DMS153 treated with DMSO at 0.1 percent for 48 hours (cell line): Measurements from ENCODE around the gene REG3A.

Experiments
- DNase-seq: peaks from one replicate; lab custom pipeline; 2025; ENCODE audit not compliant: unreplicated experiment; lab: John Stamatoyannopoulos, UW

REG3A gene

DNA sequence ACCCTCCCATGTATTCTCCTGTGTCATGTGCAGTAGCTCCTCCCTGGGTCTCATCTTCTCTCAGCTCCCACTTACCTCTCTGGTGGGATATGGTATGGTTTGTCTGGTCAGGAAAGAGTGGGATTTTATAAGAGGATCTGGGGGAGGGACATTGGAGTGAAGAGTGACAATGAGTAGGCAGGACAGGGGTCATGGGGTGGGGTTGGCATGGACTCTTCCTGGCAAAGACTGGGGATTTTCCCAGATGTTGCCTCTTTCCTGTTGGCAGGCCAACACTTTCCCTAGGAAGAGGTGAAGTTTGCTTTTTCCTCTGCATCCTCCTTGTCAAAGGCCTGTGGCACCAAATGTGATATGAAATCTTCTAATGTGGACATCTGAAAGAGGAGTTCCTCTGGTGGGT, at the start of gene REG3A:
REG3A (minus strand) TSS at position 101 of the 400 bp plus-strand sequence. CDS start 348 bp downstream, outside the sequence.
- DNase-seq, result no peak

GRCh38 chr2:79200762-79201161, 41.2 kb upstream of the REG3A start:
- no peak for DNase-seq

GRCh38 chr2:79191816-79192215, 32.3 kb upstream of the REG3A start:
- DNase-seq, result no peak

DNA sequence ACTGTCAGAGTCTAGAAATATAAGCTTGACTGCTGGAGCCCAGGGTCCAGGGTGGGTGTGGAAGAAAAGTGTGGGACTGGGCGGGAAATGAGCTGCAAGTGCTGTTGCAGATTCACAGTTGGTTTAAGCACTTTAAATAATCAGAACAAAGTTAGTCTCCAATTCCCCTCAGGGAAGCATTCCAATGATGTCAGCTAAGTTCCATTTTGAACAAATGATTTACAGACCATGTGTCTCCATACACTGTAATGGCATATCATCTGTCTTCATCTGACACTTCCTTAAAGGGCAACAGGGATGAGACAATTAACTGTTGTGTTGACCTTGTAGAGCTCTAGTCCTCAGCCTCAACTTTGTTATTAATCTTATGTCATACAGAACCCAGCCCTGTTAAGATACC, 31.5 kb upstream of the REG3A start:
- no peak for DNase-seq

DNA sequence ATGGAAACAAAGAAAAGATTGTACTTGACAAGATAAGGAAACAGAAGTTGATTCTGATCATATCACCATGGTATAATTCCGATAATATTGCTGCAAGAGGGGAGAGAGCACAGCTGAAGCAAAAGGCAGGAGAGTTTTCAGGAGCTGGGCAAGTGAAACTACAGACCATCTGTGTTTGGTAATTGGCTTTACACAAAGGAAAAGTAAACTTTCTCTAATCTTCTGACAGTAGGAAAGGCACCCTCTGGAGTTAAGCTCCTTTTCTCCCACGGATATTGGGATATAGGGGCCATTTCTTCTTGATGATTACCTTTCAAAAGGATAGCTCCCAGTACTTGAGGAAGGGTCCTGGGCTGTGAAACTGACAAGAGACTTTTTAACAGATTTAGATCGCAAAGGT, 29.9 kb upstream of the REG3A start:
- no peak for DNase-seq

DNA sequence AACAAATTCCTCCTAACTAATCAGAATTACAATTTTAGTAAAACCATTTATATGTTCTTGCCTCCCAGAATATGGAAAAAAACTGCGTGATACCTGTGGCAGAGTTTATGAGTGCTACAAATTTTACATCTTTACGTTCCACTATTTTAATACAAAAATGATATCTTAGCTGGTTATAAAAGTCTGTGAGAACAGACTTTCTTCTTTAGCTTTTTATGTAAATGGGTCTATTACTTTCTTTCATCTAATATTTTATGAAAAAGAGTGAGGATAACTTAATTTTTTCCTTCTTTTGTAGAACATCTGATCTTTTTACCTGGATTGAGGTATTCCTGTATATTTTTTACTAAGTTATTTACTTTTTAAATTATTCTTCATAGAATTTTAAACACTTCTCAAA, 22.1 kb upstream of the REG3A start:
- DNase-seq, result no peak

- DNase-seq, result no peak
These were observed 20.5 kb upstream of the REG3A start for GRCh38 chr2:79180092-79180491.

GRCh38 chr2:79179036-79179435, 19.5 kb upstream of the REG3A start:
- no peak for DNase-seq

GRCh38 chr2:79178076-79178674, 18.6 kb upstream of the REG3A start:
- DNase-seq, result no peak

GRCh38 chr2:79171348-79171958, 11.9 kb upstream of the REG3A start:
- no peak for DNase-seq

DNA sequence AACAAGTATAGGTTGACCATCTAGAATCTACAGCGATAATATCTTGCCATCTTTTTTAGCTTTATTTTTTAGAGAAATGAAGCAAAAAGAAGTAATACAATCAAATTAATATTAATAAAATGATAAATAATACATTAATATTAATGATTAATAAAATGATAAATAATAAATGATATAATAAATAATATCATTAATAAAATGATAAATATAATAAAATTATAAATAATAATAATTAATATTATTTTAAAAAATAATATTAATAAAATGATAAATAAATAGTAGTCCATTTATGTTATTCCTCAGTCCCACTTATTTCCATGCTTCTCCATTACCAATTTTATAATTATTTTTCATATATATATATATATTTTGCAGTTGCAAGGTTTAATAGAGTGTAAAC, 3.2 kb upstream of the REG3A start:
- DNase-seq, result no peak

GRCh38 chr2:79162132-79162531, 2.6 kb upstream of the REG3A start:
- no peak for DNase-seq

DNA sequence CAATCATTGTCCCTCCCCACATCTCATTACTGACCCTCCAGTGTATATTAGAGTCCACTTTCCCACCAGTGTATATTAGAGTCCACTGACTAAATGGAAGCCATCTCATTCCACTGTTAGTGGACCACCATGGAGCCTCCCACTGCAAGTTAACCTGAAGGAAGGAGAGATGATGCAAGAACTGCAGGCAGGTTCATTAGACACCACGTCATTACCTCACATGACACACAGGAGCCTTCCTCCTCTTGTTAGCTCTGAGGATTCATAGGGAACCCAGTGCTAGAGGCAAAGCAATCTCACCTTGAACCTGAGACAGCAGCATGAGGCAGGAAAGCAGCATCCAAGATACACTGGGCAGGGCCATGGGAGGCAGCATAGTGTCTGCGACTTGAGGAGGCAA, 523 bp downstream of the REG3A start:
- DNase-seq, result no peak

- DNase-seq, result no peak
These were observed 3.6 kb downstream of the REG3A start for GRCh38 chr2:79155826-79156476.

DNA sequence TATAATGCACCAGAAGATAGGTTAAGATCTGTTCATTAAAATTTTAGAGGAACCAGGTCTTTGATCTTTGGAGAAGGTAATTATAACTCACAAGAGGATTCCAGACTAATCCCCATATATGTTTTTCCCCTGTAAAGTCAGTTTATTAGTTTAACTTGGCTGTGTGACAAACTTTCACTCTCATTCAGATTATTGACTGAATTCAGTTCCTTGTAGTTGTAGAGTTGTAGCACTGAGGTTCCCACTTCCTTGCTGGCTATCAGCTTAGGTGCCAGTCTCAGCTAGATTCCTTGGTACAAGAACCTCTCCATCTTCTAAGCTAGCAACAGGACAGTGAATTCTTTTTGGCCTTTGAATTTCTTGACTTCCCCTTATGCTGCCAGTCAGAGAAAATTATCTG, 20.1 kb downstream of the REG3A start:
- no peak for DNase-seq

- no peak for DNase-seq
These were observed 21.2 kb downstream of the REG3A start for GRCh38 chr2:79138385-79138784.

- DNase-seq, result no peak
These were observed 27.9 kb downstream of the REG3A start for GRCh38 chr2:79131687-79132086.

GRCh38 chr2:79129804-79130203, 29.7 kb downstream of the REG3A start:
- no peak for DNase-seq

- no peak for DNase-seq
These were observed 30.3 kb downstream of the REG3A start for GRCh38 chr2:79129260-79129659.

- DNase-seq, result no peak
These were observed 31.1 kb downstream of the REG3A start for GRCh38 chr2:79128406-79128805.

DNA sequence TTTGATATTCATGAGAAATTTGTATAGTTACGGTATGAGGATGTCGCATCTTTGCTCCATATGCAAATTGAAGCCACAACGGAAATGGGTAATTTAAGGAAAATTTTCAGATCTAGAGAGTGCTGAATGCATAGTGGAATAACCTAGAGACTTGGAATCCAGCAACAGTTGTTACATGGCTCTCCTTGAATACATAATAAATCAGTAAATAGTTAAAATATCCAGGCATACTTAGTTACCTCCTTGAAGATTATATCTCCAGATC, 33.9 kb downstream of the REG3A start:
- no peak for DNase-seq

- no peak for DNase-seq
These were observed 34.4 kb downstream of the REG3A start for GRCh38 chr2:79124907-79125720.
